AG09309 (cell line): ENCODE measurements around the gene B3GNT9.

Experiments used
- DNase-seq: peaks from one replicate; pipeline ENCODE4 v3.0.0-alpha.2; 2010; ENCODE audit warnings: low read depth
- H3K4me3 ChIP-seq: 2 replicates; pipeline ENCODE4 v1.5.1; 2011; ENCODE audit warnings: mild to moderate bottlenecking, low read depth, low read length, moderate library complexity; ENCODE audit not compliant: control insufficient read depth
- CTCF ChIP-seq: IDR thresholded peaks from 2 replicates; pipeline ENCODE4 v1.5.1; 2011; ENCODE audit warnings: mild to moderate bottlenecking, low read depth, low read length, inconsistent platforms; ENCODE audit not compliant: insufficient read depth, control insufficient read depth; ENCODE audit errors: missing control alignments

Gene B3GNT9

GRCh38 chr16:67108489-67108888, 42.3 kb downstream of the B3GNT9 start:
- H3K4me3 ChIP-seq: no peak overlapping the region
- DNase-seq: no peak
- TF ChIP-seq CTCF: no peak

GRCh38 chr16:67105881-67106280, 44.9 kb downstream of the B3GNT9 start:
- no peak for DNase-seq
- no peak for TF ChIP-seq CTCF
- H3K4me3 ChIP-seq: no peak overlapping the region

- no peak for DNase-seq
- no peak for TF ChIP-seq CTCF
- no peak overlapping the region for H3K4me3 ChIP-seq
Observed at GRCh38 chr16:67105246-67105645, 45.6 kb downstream of the B3GNT9 start.

- TF ChIP-seq CTCF: no peak
- no peak for DNase-seq
- no peak overlapping the region for H3K4me3 ChIP-seq
Observed at GRCh38 chr16:67104845-67105244, 46.0 kb downstream of the B3GNT9 start.

GRCh38 chr16:67104061-67104460, 46.7 kb downstream of the B3GNT9 start:
- TF ChIP-seq CTCF: peak; percentile 35
- no peak for DNase-seq
- H3K4me3 ChIP-seq: no peak overlapping the region

- DNase-seq: no peak
- TF ChIP-seq CTCF: no peak
- no peak overlapping the region for H3K4me3 ChIP-seq
Observed at GRCh38 chr16:67101311-67102082, 49.3 kb downstream of the B3GNT9 start.
